Astrocyte (in vitro differentiated cells and primary cell): Measurements from ENCODE around the gene SPIN3. TPM values are rescaled to one million over a fixed set of nuclear protein-coding genes. Genes with fewer than 3 reads are reported as not detected.

Experiments used
- DNase-seq: peaks from one replicate; pipeline ENCODE4 v3.0.0-alpha.2; 2010; ENCODE audit warnings: low read depth
- FAIRE-seq: peaks from 2 replicates; lab custom pipeline; 2011; peaks lifted over from hg19 to GRCh38; lab: Jason Lieb, UNC
- H2AFZ ChIP-seq: 2 replicates; pipeline ENCODE4 v1.6.0; 2012; ENCODE audit warnings: low read depth, low read length, inconsistent platforms
- H3K27ac ChIP-seq: 2 replicates; pipeline ENCODE4 v1.5.1; 2011; ENCODE audit warnings: low read depth, low read length, inconsistent platforms
- H3K27me3 ChIP-seq: 2 replicates; pipeline ENCODE4 v1.6.0; 2011; ENCODE audit warnings: low read length, inconsistent platforms; ENCODE audit not compliant: insufficient read depth
- H3K36me3 ChIP-seq: 2 replicates; pipeline ENCODE4 v1.5.1; 2011; ENCODE audit warnings: low read length, inconsistent platforms; ENCODE audit not compliant: insufficient read depth
- H3K4me1 ChIP-seq: 2 replicates; pipeline ENCODE4 v1.5.1; 2011; ENCODE audit warnings: low read length, inconsistent platforms; ENCODE audit not compliant: insufficient read depth
- H3K4me2 ChIP-seq: 2 replicates; pipeline ENCODE4 v1.6.0; 2012; ENCODE audit warnings: low read length, inconsistent platforms
- H3K4me3 ChIP-seq: 2 replicates; pipeline ENCODE4 v1.5.1; 2011; ENCODE audit warnings: low read depth, mild to moderate bottlenecking, low read length, inconsistent platforms; ENCODE audit not compliant: insufficient read depth
- H3K79me2 ChIP-seq: 2 replicates; pipeline ENCODE4 v1.6.0; 2012; ENCODE audit warnings: mild to moderate bottlenecking, low read length, inconsistent platforms; ENCODE audit not compliant: insufficient read depth
- H3K9ac ChIP-seq: 2 replicates; pipeline ENCODE4 v1.6.0; 2012; ENCODE audit warnings: mild to moderate bottlenecking, low read length, inconsistent platforms
- H3K9me3 ChIP-seq: 2 replicates; pipeline ENCODE4 v1.5.1; 2012; ENCODE audit warnings: low read depth, mild to moderate bottlenecking, low read length, inconsistent platforms; ENCODE audit not compliant: insufficient read depth
- H4K20me1 ChIP-seq: 2 replicates; pipeline ENCODE4 v1.6.0; 2012; ENCODE audit warnings: low read length, inconsistent platforms; ENCODE audit not compliant: insufficient read depth
- H3K27ac Mint-ChIP-seq: one replicate; pipeline ENCODE4 v1.8.0; 2021; ENCODE audit warnings: mild to moderate bottlenecking, mixed read lengths; ENCODE audit not compliant: unreplicated experiment
- H3K27me3 Mint-ChIP-seq: one replicate; pipeline ENCODE4 v1.8.0; 2021; ENCODE audit warnings: low read depth, mixed read lengths; ENCODE audit not compliant: unreplicated experiment
- H3K36me3 Mint-ChIP-seq: one replicate; pipeline ENCODE4 v1.8.0; 2021; ENCODE audit warnings: low read depth, mixed read lengths; ENCODE audit not compliant: unreplicated experiment
- H3K4me1 Mint-ChIP-seq: one replicate; pipeline ENCODE4 v1.8.0; 2021; ENCODE audit warnings: low read depth, mixed read lengths; ENCODE audit not compliant: unreplicated experiment
- H3K4me3 Mint-ChIP-seq: one replicate; pipeline ENCODE4 v1.8.0; 2021; ENCODE audit warnings: mild to moderate bottlenecking, moderate library complexity, mixed read lengths; ENCODE audit not compliant: unreplicated experiment
- H3K9me3 Mint-ChIP-seq: one replicate; pipeline ENCODE4 v1.8.0; 2021; ENCODE audit warnings: mild to moderate bottlenecking, mixed read lengths; ENCODE audit not compliant: unreplicated experiment
- CTCF ChIP-seq: IDR thresholded peaks from 2 replicates; pipeline ENCODE4 v1.5.1; 2011; ENCODE audit warnings: low read depth, mild to moderate bottlenecking, inconsistent platforms, low read length, moderate library complexity; ENCODE audit not compliant: insufficient read depth
- EZH2 ChIP-seq: IDR thresholded peaks from 2 replicates; pipeline ENCODE4 v1.6.1; 2012; ENCODE audit warnings: mild to moderate bottlenecking, low read length, inconsistent platforms; ENCODE audit not compliant: insufficient read depth
- total RNA-seq: library from RNA; stranded (reverse); gene quantifications from 2 replicates; pipeline ENCODE4 v1.2.1, GENCODE V29; 2021

The SPIN3 gene
- total RNA-seq, 1 donor from 2014 or later: 11.6 TPM

DNA sequence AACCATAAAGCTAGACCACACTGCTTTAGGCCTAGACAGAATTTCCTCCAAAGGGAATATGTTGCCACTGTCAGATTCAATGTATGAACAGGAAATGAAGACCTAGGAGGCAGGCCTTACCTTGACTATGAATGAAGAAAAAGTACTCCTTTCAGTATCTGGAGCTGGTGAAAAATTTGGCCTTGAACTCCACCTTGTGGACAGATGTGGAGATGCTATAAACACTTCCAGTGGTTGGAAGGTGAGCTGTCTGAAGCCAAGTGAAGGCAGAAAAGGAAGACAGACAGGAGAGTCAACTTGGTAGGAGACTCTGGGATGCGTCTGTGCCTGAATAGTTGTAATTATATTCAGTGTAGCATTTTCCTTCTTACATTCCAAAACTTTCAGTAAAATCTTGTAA is 17.2 kb downstream of the SPIN3 start:
- no peak overlapping the region for H3K9ac ChIP-seq
- FAIRE-seq (peak; percentile 100), DNase-seq (peak; percentile 9)
- H3K9me3 ChIP-seq: no peaks in the 10 kb centered on the region
- H3K79me2 ChIP-seq: no peaks in the 10 kb centered on the region
- H3K4me3 ChIP-seq: no peak overlapping the region
- H3K4me1 ChIP-seq: no peaks in the 10 kb centered on the region
- H3K4me1 Mint-ChIP-seq: no peaks in the 10 kb centered on the region
- H2AFZ ChIP-seq: no peak overlapping the region
- H4K20me1 ChIP-seq: no peaks in the 10 kb centered on the region
- no peak overlapping the region for H3K27ac ChIP-seq
- no peaks in the 10 kb centered on the region for H3K9me3 Mint-ChIP-seq
- H3K36me3 ChIP-seq: no peaks in the 10 kb centered on the region
- H3K27me3 Mint-ChIP-seq: no peaks in the 10 kb centered on the region
- no peaks in the 10 kb centered on the region for H3K36me3 Mint-ChIP-seq
- TF ChIP-seq CTCF: peak; percentile 41
- TF ChIP-seq EZH2: no peak
- no peaks in the 10 kb centered on the region for H3K27me3 ChIP-seq
- no peak overlapping the region for H3K4me2 ChIP-seq
- H3K4me3 Mint-ChIP-seq: no peak overlapping the region
- no peak overlapping the region for H3K27ac Mint-ChIP-seq

- H3K27ac Mint-ChIP-seq: no peak overlapping the region
- H3K27ac ChIP-seq: no peak overlapping the region
- H3K9me3 Mint-ChIP-seq: no peaks in the 10 kb centered on the region
- no peaks in the 10 kb centered on the region for H4K20me1 ChIP-seq
- no peaks in the 10 kb centered on the region for H3K4me1 Mint-ChIP-seq
- no peaks in the 10 kb centered on the region for H3K27me3 ChIP-seq
- H3K27me3 Mint-ChIP-seq: no peaks in the 10 kb centered on the region
- no peak overlapping the region for H3K4me3 ChIP-seq
- no peaks in the 10 kb centered on the region for H3K4me1 ChIP-seq
- DNase-seq (no peak), FAIRE-seq (no peak)
- no peak overlapping the region for H3K9ac ChIP-seq
- H3K9me3 ChIP-seq: no peaks in the 10 kb centered on the region
- H3K4me3 Mint-ChIP-seq: no peak overlapping the region
- TF ChIP-seq CTCF (no peak), EZH2 (no peak)
- no peaks in the 10 kb centered on the region for H3K36me3 Mint-ChIP-seq
- no peak overlapping the region for H3K4me2 ChIP-seq
- no peaks in the 10 kb centered on the region for H3K36me3 ChIP-seq
- no peaks in the 10 kb centered on the region for H3K79me2 ChIP-seq
- no peak overlapping the region for H2AFZ ChIP-seq
Observed at GRCh38 chrX:56975611-56976010, 19.7 kb downstream of the SPIN3 start.

DNA sequence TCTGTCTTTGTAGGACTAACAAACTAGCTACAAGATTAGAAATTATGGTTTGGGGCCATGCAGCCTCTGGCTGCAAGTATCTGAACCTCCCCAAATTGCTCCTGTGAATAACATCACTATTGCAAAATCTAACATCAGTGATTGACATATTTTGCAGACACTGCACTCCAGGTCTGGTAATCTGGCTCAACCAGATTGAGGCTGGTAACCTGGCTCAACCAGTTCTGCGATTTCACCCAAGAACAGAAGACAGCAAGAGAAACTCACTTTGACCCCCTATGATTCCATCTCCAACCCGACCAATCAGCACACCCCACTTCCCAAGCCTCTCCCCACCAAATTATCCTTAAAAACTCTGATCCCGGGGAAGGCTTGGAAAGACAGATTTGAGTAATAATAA is 20.9 kb downstream of the SPIN3 start:
- Histone ChIP-seq H3K9me3 (no peaks in the 10 kb centered on the region), H3K27me3 (no peaks in the 10 kb centered on the region), H3K4me2 (no peak overlapping the region), H3K79me2 (no peaks in the 10 kb centered on the region), H3K4me3 (no peak overlapping the region), H3K4me1 (no peaks in the 10 kb centered on the region), H2AFZ (no peak overlapping the region), H3K9ac (no peak overlapping the region), H3K36me3 (no peaks in the 10 kb centered on the region), H3K27ac (no peak overlapping the region), H4K20me1 (no peaks in the 10 kb centered on the region)
- FAIRE-seq: peak; percentile 29
- DNase-seq: no peak
- Mint-ChIP-seq H3K4me1 (no peaks in the 10 kb centered on the region), H3K36me3 (no peaks in the 10 kb centered on the region), H3K27me3 (no peaks in the 10 kb centered on the region), H3K9me3 (no peaks in the 10 kb centered on the region), H3K27ac (no peak overlapping the region), H3K4me3 (no peak overlapping the region)
- TF ChIP-seq CTCF: no peak
- no peak for TF ChIP-seq EZH2
